NCI-H2107 (cell line): ENCODE data around the gene TTF1.
"Not testable (repeated sequence)": the region's sequence is repeated elsewhere in the genome, so short reads cannot be mapped to it uniquely, and the experiment has no call there.

Experiments
- DNase-seq: peaks from one replicate; lab custom pipeline; 2025; lab: John Stamatoyannopoulos, UW

TTF1 gene

GRCh38 chr9:132411091-132411508 is 4.5 kb upstream of the TTF1 start:
- peak; percentile 86 for DNase-seq

- no peak for DNase-seq
Observed at GRCh38 chr9:132410642-132411041, 4.0 kb upstream of the TTF1 start.

- DNase-seq, result no peak
Observed at GRCh38 chr9:132409828-132410528, 3.3 kb upstream of the TTF1 start, which contains the start of gene CFAP77. Gene CFAP77, plus strand, starts transcription at chr9:132410211. Its CDS starts 61 bp downstream, at chr9:132410272.

DNA sequence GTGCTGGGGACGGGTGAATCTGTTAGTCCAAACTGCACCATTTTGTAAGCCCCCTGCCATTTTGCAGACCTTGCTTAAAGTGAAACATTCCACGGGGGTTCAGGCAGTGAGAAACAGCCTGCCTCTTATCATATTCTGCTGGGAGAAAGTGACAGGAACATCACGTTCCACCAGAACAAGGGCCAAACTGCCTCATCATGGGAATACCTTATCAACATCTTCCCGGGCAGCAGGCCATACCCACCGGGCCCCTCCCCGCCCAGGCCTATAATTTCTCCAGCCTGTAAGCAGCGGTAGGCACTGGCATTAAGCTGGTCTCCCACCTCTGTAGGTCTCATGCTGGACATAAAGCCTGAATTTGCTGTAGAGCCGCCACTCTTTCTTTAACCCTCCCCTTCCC is 1.9 kb upstream of the TTF1 start:
- no peak for DNase-seq

GRCh38 chr9:132407196-132407595 is 556 bp upstream of the TTF1 start:
- no peak for DNase-seq

DNA sequence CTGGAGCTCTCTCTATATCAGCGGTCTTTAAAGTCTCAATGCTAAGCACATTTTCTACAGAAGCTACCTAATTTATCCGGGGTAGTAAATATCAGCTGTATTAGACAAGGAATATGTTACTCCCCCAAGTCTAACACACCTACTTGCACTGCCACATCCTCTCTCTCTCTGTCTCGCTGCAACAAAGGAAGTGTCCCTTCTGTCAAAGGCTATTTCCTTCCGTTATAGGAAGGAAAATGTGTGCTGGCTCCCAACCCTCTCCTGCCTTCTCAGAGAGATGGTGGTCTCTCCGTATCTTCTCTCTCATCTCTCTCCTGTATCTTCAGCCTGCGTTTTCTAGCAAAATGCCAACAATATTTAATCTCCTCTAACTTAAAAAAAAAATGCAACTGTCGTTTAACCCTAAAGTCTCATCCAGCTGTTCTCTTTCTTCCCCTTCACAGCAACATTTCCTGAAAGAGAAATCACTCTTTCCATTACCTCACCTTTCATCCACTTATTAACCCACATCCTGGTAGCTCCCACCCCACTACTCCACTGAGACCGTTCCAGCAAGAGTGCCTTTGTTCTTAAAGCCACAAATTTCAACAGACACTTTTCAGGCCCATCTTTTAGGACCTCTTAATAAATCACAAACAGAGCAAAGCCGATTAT is 2.3 kb downstream of the TTF1 start:
- DNase-seq, result no peak

GRCh38 chr9:132401824-132402223 is 4.8 kb downstream of the TTF1 start:
- DNase-seq, result no peak

DNA sequence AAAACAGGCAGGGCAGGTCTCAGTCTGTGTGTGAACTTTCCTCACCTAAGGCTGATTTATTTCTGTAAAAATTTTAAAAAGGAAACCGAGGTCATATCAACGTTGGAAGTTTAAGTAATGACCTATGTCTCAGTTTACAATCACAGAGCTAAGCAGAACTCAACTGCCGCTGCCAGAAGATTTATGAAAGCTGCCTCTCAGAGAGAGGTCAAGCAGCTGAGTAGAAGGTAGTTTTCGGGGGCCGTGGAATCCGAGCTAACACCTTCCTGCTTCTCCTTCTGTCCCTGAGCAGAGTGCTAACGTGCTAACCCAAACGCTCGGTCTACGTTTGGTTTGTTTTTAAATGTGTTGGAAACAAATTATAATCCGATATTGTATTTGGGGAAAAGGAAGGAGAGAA is 11.1 kb downstream of the TTF1 start:
- DNase-seq, result no peak

DNA sequence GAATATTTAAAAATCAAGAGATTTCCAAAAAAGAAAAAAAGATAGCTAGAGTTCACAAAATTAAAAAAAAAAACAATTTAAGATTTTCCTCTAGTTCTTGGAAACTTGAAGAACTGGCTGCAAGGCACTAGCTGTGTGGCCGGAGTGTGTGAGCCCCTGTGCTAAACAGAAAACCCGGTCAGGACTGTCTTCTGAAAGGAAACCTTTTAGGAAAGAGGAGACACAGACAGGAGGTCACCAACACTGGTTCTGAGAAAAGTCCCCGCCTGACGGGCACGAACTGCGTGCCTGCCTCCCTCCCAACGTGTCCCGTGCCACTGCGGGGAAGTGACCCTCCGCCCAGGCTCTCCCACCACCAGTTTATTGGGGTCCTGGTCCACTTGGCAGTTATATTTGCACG is 15.2 kb downstream of the TTF1 start:
- no peak for DNase-seq

DNA sequence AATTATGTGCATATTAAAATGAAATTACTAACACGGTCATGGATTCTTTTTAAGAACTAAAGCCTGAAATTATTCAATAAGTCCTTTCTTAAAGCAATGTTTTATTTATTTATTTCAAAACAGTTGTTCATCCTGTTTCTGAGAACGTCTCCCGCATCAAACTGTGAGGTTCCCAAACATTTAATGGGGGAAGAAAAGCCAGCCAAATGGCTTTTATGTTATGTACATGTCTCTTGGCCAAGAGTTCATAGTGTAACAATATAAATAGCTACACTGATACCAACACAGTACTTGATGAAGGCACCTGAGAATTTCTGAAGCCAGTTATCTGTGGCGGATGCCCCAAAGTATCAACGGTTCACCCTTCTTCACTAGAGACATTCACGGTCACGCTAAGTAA is 15.7 kb downstream of the TTF1 start:
- no peak for DNase-seq

DNA sequence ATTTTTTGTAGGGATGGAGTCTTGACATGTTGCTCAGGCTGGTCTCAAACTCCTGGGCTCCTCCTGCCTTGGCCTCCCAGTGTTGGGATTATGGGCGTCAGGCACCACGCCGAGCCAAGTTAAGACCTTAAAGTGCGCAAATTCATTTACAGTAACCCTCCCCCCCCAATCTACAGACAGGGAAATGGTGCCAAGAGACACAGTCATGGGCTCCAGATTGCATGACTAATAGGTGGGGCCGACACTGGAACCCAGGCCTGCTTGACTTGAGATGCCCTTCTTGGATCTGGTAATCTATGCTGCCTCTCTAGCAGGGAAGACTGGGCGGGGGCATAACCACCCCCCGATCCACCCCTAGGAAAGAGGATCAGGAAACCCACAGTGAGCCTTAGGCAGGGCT is 19.5 kb downstream of the TTF1 start:
- no peak for DNase-seq

GRCh38 chr9:132384376-132384775 is 22.3 kb downstream of the TTF1 start:
- DNase-seq, result no peak

- no peak for DNase-seq
Observed at GRCh38 chr9:132383462-132383883, 23.2 kb downstream of the TTF1 start.

- DNase-seq, result no peak
Observed at GRCh38 chr9:132381966-132382541, 24.6 kb downstream of the TTF1 start.

DNA sequence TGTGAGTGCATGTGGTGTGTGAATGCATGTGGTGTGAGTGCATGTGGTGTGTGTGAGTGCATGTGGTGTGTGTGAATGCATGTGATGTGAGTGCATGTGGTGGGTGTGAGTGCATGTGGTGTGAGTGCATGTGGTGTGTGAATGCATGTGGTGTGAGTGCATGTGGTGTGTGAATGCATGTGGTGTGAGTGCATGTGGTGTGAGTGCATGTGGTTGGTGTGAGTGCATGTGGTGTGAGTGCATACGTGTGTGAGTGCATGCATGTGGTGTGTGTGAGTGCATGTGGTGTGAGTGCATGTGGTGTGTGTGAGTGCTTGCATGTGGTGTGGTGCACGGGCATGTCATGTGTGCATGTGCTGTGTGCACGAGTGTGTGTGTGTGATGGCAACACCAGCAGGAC is 28.2 kb downstream of the TTF1 start:
- DNase-seq, result not testable (repeated sequence)

- not testable (repeated sequence) for DNase-seq
Observed at GRCh38 chr9:132377769-132378168, 28.9 kb downstream of the TTF1 start.

GRCh38 chr9:132372177-132373095 is 34.2 kb downstream of the TTF1 start:
- no peak for DNase-seq

GRCh38 chr9:132370592-132370991 is 36.0 kb downstream of the TTF1 start:
- DNase-seq, result no peak

- DNase-seq, result no peak
Observed at GRCh38 chr9:132369421-132369820, 37.2 kb downstream of the TTF1 start.

- DNase-seq, result no peak
Observed at GRCh38 chr9:132367613-132368313, 38.9 kb downstream of the TTF1 start.

DNA sequence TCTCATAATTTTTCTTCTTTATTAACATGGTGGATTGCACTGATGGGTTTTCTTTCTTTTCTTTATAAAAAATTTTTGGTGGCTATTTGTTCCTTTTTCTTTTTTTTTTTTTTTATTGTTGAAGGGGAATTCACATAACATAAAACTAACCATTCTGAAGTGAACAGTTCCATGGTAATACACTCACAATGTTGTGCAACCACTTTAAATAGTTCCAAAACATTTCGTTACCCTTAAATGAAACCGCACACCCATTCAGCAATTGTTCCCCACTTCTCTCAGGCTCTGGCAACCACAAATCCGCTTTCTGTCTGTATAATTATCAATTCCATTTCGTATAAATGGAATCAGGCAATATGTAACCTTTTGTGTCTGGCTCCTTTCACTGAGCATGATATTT is 40.2 kb downstream of the TTF1 start:
- DNase-seq, result peak; percentile 3

DNA sequence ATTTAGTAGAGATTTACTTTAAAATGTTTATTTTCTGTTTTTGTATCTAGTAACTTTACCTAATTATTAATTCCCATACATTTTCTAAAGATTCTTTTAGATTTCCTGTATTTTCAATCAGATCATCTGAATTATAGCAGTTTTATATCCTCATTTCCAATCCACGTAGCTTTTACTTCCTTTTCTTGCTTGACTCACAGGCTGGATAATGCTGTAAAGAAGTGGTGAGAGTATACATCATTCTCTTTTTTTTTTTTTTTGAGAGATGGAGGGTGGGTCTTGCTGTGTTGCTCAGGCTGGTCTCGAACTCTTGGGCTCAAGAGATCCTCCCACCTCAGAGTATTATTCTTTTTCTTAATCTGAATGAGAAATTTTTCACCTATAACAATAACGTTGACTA is 40.7 kb downstream of the TTF1 start:
- no peak for DNase-seq
